Measurements from ENCODE around the gene TAF11L11. TPM values are rescaled to one million over a fixed set of nuclear protein-coding genes. Genes with fewer than 3 reads are reported as not detected.
"Not testable (repeated sequence)": the region's sequence is repeated elsewhere in the genome, so short reads cannot be mapped to it uniquely, and the experiment has no call there.

The TAF11L11 gene
- total RNA-seq, 1 experiment from 2014 or later = not detected

DNA sequence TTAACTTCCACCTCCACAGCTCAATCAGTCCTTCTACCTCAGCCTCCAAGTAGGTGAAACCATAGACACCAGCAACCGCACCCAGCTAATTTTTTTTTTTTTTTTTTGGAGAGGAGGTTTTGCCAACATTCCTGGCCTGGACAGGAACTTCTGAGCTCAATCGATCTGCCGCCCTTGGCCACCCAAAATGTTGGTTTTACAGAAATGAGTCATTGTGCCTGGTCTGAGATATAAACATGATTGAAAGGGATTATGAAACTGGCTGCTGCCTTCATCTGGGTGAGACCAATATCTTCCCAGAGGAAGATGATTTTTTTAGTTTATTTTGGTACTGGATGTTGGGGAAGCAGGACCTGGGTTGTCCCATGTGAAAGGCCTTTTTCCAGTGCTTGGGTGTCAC, 15.4 kb downstream of the TAF11L11 start:
- CTCF ChIA-PET = interaction anchor here (0.6 kb wide), 1 partner anchor 652 kb away, joined by 4 read pairs; no protein-coding TSS in a partner anchor
- POLR2A ChIA-PET (ENCODE audit: unreplicated experiment) = no interaction called here

GRCh38 chr5:17620627-17621026, 16.6 kb downstream of the TAF11L11 start:
- no peaks in the 10 kb centered on the region for H3K9me3 ChIP-seq (ENCODE audit: insufficient read depth, low read depth)
- ChIA-PET CTCF (no interaction called here), POLR2A (ENCODE audit: unreplicated experiment) (no interaction called here)
- no TSS peak for BruUV-seq (replicated peaks)
- no peaks in the 10 kb centered on the region for H4K20me1 ChIP-seq (ENCODE audit: insufficient read depth)
- no peaks in the 10 kb centered on the region for H3K9me2 ChIP-seq (ENCODE audit: insufficient read depth)
- H3K4me3 ChIP-seq = no peak overlapping the region
- no peak overlapping the region for H3K4me2 ChIP-seq
- H3K36me3 ChIP-seq (ENCODE audit: low read depth) = no peaks in the 10 kb centered on the region
- intact Hi-C loops (cut with micrococcal nuclease; ENCODE audit: unreplicated experiment) = no loop called here
- TF ChIP-seq CTCF (conservative IDR thresholded peaks at IDR 0.05) (peak; percentile 49), EZH2 (IDR thresholded peaks at IDR 0.05; ENCODE audit: low read depth) (no peak)
- peaks cover 34% of the 10 kb centered on the region for H3K27me3 ChIP-seq (ENCODE audit: insufficient read depth, low read depth)
- no peak overlapping the region for H2AFZ ChIP-seq
- H3K4me1 ChIP-seq (replicated peaks; ENCODE audit: insufficient read depth) = no peaks in the 10 kb centered on the region
- no peaks in the 10 kb centered on the region for H3F3A ChIP-seq (ENCODE audit: insufficient read depth, low read depth)
- H3K27ac ChIP-seq = no peak overlapping the region
- DNase-seq = no peak
- H3K79me2 ChIP-seq (ENCODE audit: low read depth) = no peaks in the 10 kb centered on the region

More for the DNA sequence above, 15.4 kb downstream of the TAF11L11 start:
- no peaks in the 10 kb centered on the region for H3K9me2 ChIP-seq (ENCODE audit: insufficient read depth)
- DNase-seq = no peak
- H3K27me3 ChIP-seq (ENCODE audit: insufficient read depth, low read depth) = peaks cover 28% of the 10 kb centered on the region
- H3K36me3 ChIP-seq (ENCODE audit: low read depth) = no peaks in the 10 kb centered on the region
- no peak overlapping the region for H2AFZ ChIP-seq
- intact Hi-C loops (cut with micrococcal nuclease; ENCODE audit: unreplicated experiment) = no loop called here
- no TSS peak for BruUV-seq (replicated peaks)
- no peak overlapping the region for H3K27ac ChIP-seq
- no peaks in the 10 kb centered on the region for H3K9me3 ChIP-seq (ENCODE audit: insufficient read depth, low read depth)
- H3K4me3 ChIP-seq = no peak overlapping the region
- TF ChIP-seq CTCF (conservative IDR thresholded peaks at IDR 0.05) (no peak), EZH2 (IDR thresholded peaks at IDR 0.05; ENCODE audit: low read depth) (no peak)
- no peaks in the 10 kb centered on the region for H3F3A ChIP-seq (ENCODE audit: insufficient read depth, low read depth)
- H3K4me2 ChIP-seq = no peak overlapping the region
- H3K79me2 ChIP-seq (ENCODE audit: low read depth) = no peaks in the 10 kb centered on the region
- no peaks in the 10 kb centered on the region for H3K4me1 ChIP-seq (replicated peaks; ENCODE audit: insufficient read depth)
- no peaks in the 10 kb centered on the region for H4K20me1 ChIP-seq (ENCODE audit: insufficient read depth)

DNA sequence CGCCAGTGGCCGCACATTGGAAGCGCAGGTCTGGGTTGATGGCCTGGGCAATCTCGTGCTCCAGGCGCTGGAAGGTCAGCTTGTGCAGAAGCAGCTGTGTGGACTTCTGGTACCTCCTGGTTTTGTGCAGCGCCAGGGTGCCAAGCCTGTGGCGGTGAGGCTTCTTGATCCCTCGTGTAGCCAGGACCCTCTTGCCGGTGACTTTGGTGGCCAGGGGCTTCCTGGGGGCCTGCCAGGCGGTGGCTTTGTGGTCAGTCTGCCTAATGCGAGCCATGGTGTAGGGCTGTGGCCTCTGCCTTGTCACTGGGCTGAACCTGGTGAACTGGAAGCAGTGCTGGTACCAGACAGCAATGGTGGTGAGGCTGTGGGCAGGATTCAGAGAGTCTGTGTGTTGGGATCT, 21.7 kb downstream of the TAF11L11 start:
- no peak overlapping the region for H3K27ac ChIP-seq
- ChIA-PET CTCF (no interaction called here), POLR2A (ENCODE audit: unreplicated experiment) (no interaction called here)
- H3K9me2 ChIP-seq (ENCODE audit: insufficient read depth) = no peaks in the 10 kb centered on the region
- H3K27me3 ChIP-seq (ENCODE audit: insufficient read depth, low read depth) = peaks cover 49% of the 10 kb centered on the region
- H3K4me3 ChIP-seq = no peak overlapping the region
- no peaks in the 10 kb centered on the region for H3K36me3 ChIP-seq (ENCODE audit: low read depth)
- TF ChIP-seq CTCF (conservative IDR thresholded peaks at IDR 0.05) = no peak
- no peak for TF ChIP-seq EZH2 (IDR thresholded peaks at IDR 0.05; ENCODE audit: low read depth)
- H3K9me3 ChIP-seq (ENCODE audit: insufficient read depth, low read depth) = no peaks in the 10 kb centered on the region
- H3K4me2 ChIP-seq = no peak overlapping the region
- H3K4me1 ChIP-seq (replicated peaks; ENCODE audit: insufficient read depth) = no peaks in the 10 kb centered on the region
- no peaks in the 10 kb centered on the region for H4K20me1 ChIP-seq (ENCODE audit: insufficient read depth)
- intact Hi-C loops (cut with micrococcal nuclease; ENCODE audit: unreplicated experiment) = no loop called here
- no peak overlapping the region for H2AFZ ChIP-seq
- no peaks in the 10 kb centered on the region for H3K79me2 ChIP-seq (ENCODE audit: low read depth)
- BruUV-seq (replicated peaks) = no TSS peak
- H3F3A ChIP-seq (ENCODE audit: insufficient read depth, low read depth) = no peaks in the 10 kb centered on the region
- DNase-seq = no peak

GRCh38 chr5:17631788-17632187, 27.8 kb downstream of the TAF11L11 start, which contains the start of gene TAF11L13:
Gene TAF11L13, plus strand, starts transcription at chr5:17632088.
- H3K27ac ChIP-seq; H3K9me2 ChIP-seq (ENCODE audit: insufficient read depth); H3K4me3 ChIP-seq; intact Hi-C loops (cut with micrococcal nuclease; ENCODE audit: unreplicated experiment); H3K79me2 ChIP-seq (ENCODE audit: low read depth); H3K9me3 ChIP-seq (ENCODE audit: insufficient read depth, low read depth); H3K4me1 ChIP-seq (replicated peaks; ENCODE audit: insufficient read depth); CTCF ChIA-PET; DNase-seq; H3F3A ChIP-seq (ENCODE audit: insufficient read depth, low read depth); POLR2A ChIA-PET (ENCODE audit: unreplicated experiment); H4K20me1 ChIP-seq (ENCODE audit: insufficient read depth); H3K36me3 ChIP-seq (ENCODE audit: low read depth); H2AFZ ChIP-seq; BruUV-seq (replicated peaks); H3K4me2 ChIP-seq: not testable (repeated sequence)
- peaks cover 34% of the 10 kb centered on the region for H3K27me3 ChIP-seq (ENCODE audit: insufficient read depth, low read depth)
